Heart right ventricle (tissue), 16 donors: ENCODE results near the gene KCNN1. TPM values are rescaled to one million over a fixed set of nuclear protein-coding genes. Genes with fewer than 3 reads are reported as not detected.
A peak's percentile ranks its signal among the peaks of the same experiment; 100 is the strongest.

Experiments
- ATAC-seq, 8 donors: fragments of 200-7000 bp; cut with Tn5 transposase; one replicate each; pipeline ENCODE4 v1.9.1; 2020; ENCODE audit warnings: mild to moderate bottlenecking in 8 of 8, moderate library complexity in 8 of 8, moderate number of reproducible peaks in 1 of 8
- DNase-seq, 2 donors: peaks; one replicate each; pipeline ENCODE4 v3.0.0-alpha.2; 2020
- H3K27ac ChIP-seq, 10 donors: fragments of 200-600 bp; sonication (generic) in 2 of 10; one replicate each; pipeline versions ENCODE4 v1.5.0 to v1.8.0; 2020 to 2022; ENCODE audit warnings: mild to moderate bottlenecking in 3 of 10
- H3K27me3 ChIP-seq, 7 donors: fragments of 200-600 bp; one replicate each; pipeline ENCODE4 v1.8.0; 2021 to 2022; ENCODE audit warnings: mild to moderate bottlenecking in 2 of 7
- H3K36me3 ChIP-seq, 9 donors: fragments of 200-600 bp; sonication (generic) in 1 of 9; one replicate each; pipeline versions ENCODE4 v1.5.0 to v1.8.0; 2020 to 2022; ENCODE audit warnings: mild to moderate bottlenecking in 2 of 9
- H3K4me1 ChIP-seq, 9 donors: fragments of 200-600 bp; sonication (generic) in 1 of 9; one replicate each; pipeline versions ENCODE4 v1.5.0 to v1.8.0; 2020 to 2022; ENCODE audit warnings: mild to moderate bottlenecking in 4 of 9
- H3K4me3 ChIP-seq, 10 donors: fragments of 200-600 bp; sonication (generic) in 2 of 10; one replicate each; pipeline versions ENCODE4 v1.5.0 to v1.8.0; 2020 to 2022; ENCODE audit warnings: mild to moderate bottlenecking in 7 of 10, moderate library complexity in 2 of 10
- H3K9me3 ChIP-seq, 11 donors: fragments of 200-600 bp in 10 of 11; sonication (generic) in 2 of 11; one replicate each; pipeline versions ENCODE4 v1.5.0 to v1.8.0; 2013 to 2022; ENCODE audit warnings: mild to moderate bottlenecking in 2 of 11, control low read depth in 1 of 11, moderate library complexity in 1 of 11
- CTCF ChIP-seq, 9 donors: fragments of 200-600 bp; sonication (generic) in 2 of 9; IDR thresholded peaks; one replicate each; pipeline versions ENCODE4 v1.5.0 to v1.8.0; 2021 to 2022; ENCODE audit warnings: antibody characterized with exemption in 9 of 9, mild to moderate bottlenecking in 5 of 9, moderate library complexity in 1 of 9
- WGBS, 2 donors: extraction: QIAGEN DNeasy Blood & Tissue Kit; methylation state at CpG; one replicate each; pipeline ENCODE4 v1.1.7; 2013; ENCODE audit warnings: inconsistent platforms in 1 of 2; 5-methylcytosine and 5-hydroxymethylcytosine counted together
- intact Hi-C, 10 donors: fragments of 100-400 bp; cut with DNase I; formaldehyde crosslinking; loops; one replicate each; pipeline versions ENCODE4 v1.11.1 to v1.14.2; 2022
- polyA plus RNA-seq, 2 donors: library from polyadenylated mRNA; stranded (reverse); fragments of 200-250 nt; gene quantifications; one replicate each; pipeline ENCODE4 v1.2.3, GENCODE V29; 2013
- total RNA-seq, 10 donors: library from RNA; stranded (reverse); fragmentation: NEBNext Ultra II Directional in 3 of 10; extraction: Animal tissue kit (Norgen Biotek cat#: 25700) in 3 of 10; gene quantifications; one replicate each; pipeline versions ENCODE4 v1.2.1 to v1.2.4, GENCODE V29; 2021 to 2023
- donor health status: Arrhythmogenic right ventricular cardiomyopathy.
- donor health status: ischemic (EF 13 %, LVEDD 7.1; RV severe dilation, severe dysfunction).
- donor health status: healthy with polysubstance abuse.
- donor health status: DM: no; HTN: yes; CAD: no.
- donor health status: DM: no; HTN: no; CAD: no.
- donor health status: ischemic (EF 25% LVEDD 6.9; RV normal size, moderate dysfunction).
- donor health status: ischemic (EF 25% LVEDD 5.7; RV mildly dilated, moderate dysfunction).
- donor health status: healthy.
- donor health status: DM: yes; HTN: yes; CAD: no.
- donor health status: Ischemic cardiomyopathy.
- donor health status: ischemic (EF 35%, LVEDD 5.7; RV mildly dilated, moderate dysfunction).
- donor health status: nonischemic (EF 11% LVEDD 7.7; RV severe dilation, severe dysfunction).
- donor health status: DM: yes; HTN: yes; CAD: no.
- donor health status: PGD.
- donor health status: ischemic (EF 29% LVEDD 5.4; RV normal size, mild dysfunction).
- donor health status: nonischemic (EF 23%, LVEDD 6.1; RV moderate dilation, normal function).

KCNN1 gene
- total and polyA plus RNA-seq, 12 donors: 0.72 TPM; not detected in 11

DNA sequence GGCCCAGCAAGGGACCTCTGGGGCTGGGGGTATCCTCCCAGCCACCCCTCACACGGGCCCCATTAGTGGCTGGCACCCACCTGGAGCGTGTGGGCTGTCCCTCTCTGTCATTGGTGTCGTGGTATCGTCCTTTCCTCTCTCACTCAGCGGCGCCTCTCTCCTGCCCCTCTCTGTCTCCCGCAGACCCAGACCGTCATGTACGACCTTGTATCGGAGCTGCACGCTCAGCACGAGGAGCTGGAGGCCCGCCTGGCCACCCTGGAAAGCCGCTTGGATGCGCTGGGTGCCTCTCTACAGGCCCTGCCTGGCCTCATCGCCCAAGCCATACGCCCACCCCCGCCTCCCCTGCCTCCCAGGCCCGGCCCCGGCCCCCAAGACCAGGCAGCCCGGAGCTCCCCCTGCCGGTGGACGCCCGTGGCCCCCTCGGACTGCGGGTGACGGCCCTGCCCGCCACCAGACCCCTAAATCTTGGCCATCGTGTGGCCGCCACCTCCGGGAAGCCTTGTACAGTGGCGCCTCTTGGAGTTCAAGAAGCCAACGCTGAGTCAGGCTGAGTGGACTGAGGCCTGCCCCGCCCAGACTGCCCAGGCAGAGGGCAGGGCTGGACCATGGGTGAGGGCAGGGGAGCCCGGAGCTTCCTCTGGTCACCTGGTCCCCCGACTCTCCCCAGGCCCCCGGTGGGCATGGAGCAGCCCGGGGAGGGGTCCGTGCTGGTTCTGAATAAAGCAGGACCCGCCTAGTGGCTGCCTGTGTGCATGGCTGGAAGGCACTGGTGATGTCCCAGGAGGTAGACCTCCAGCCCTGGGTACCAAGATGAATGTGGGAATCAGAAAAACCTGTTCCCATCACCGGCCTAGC, 31.3 kb downstream of the KCNN1 start:
- DNase-seq: no peak
- Histone ChIP-seq H3K4me1 (peaks cover 0 to 29% (median 15%) of the 10 kb centered on the region in 9 donors), H3K27me3 (peaks cover 0 to 21% (median 0%) of the 10 kb centered on the region in 7 donors), H3K9me3 (no peaks in the 10 kb centered on the region), H3K4me3 (no peak overlapping the region), H3K36me3 (no peaks in the 10 kb centered on the region), H3K27ac (no peak overlapping the region)
- peak in 5 of 9 donors; percentile 12 to 37 (median 23) for TF ChIP-seq CTCF (IDR thresholded peaks at IDR 0.05)
- intact Hi-C loops: loop anchor here (1.0 to 10.0 kb wide), 9 partner anchors 51 to 141 kb away; partner anchors contain the start of genes RPL18A (in 3 of the 10) and SLC5A5 (in 1 of the 10)
- WGBS, 2 donors: 47 to 57% methylated on average over 41 of the region's 41 CpGs
- peak in 1 of 8 donors; percentile 17 for ATAC-seq

- Histone ChIP-seq H3K4me3 (no peak overlapping the region), H3K27ac (no peak overlapping the region), H3K27me3 (peaks cover 0 to 15% (median 0%) of the 10 kb centered on the region in 7 donors), H3K36me3 (no peaks in the 10 kb centered on the region), H3K4me1 (peaks cover 0 to 31% (median 16%) of the 10 kb centered on the region in 9 donors), H3K9me3 (no peaks in the 10 kb centered on the region)
- ATAC-seq: no peak
- DNase-seq: no peak
- TF ChIP-seq CTCF (IDR thresholded peaks at IDR 0.05): no peak
- intact Hi-C loops: loop anchor here in 7 of 10 donors (5.0 to 10.0 kb wide), 5 partner anchors 61 to 141 kb away; partner anchors contain the start of genes RPL18A (in 1 of the 7) and SLC5A5 (in 1 of the 7)
- 85 to 90% methylated on average over 5 of the region's 5 CpGs for WGBS, 2 donors
These were observed 31.9 kb downstream of the KCNN1 start for GRCh38 chr19:17998827-17999150.

GRCh38 chr19:17999684-18000479, 33.0 kb downstream of the KCNN1 start:
- H3K4me1 ChIP-seq: peaks cover 0 to 31% (median 16%) of the 10 kb centered on the region in 9 donors
- peaks cover 0 to 10% (median 0%) of the 10 kb centered on the region in 7 donors for H3K27me3 ChIP-seq
- peak overlapping the region in 3 of 10 donors; percentile 71 to 82 (median 80) for H3K4me3 ChIP-seq
- no peaks in the 10 kb centered on the region for H3K9me3 ChIP-seq
- intact Hi-C loops: loop anchor here in 7 of 10 donors (5.0 to 10.0 kb wide), 5 partner anchors 63 to 143 kb away; partner anchors contain the start of genes RPL18A (in 1 of the 7) and SLC5A5 (in 1 of the 7)
- WGBS, 2 donors: 83 to 86% methylated on average over 21 of the region's 21 CpGs
- ATAC-seq (no peak), DNase-seq (no peak)
- H3K27ac ChIP-seq: peak overlapping the region; percentile 80 to 96 (median 92)
- TF ChIP-seq CTCF (IDR thresholded peaks at IDR 0.05): no peak
- peaks cover 0 to 8% (median 0%) of the 10 kb centered on the region in 9 donors for H3K36me3 ChIP-seq

GRCh38 chr19:18000480-18000914, 33.6 kb downstream of the KCNN1 start:
- intact Hi-C loops: no loop called here
- peak overlapping the region; percentile 80 to 96 (median 92) for H3K27ac ChIP-seq
- H3K9me3 ChIP-seq: no peaks in the 10 kb centered on the region
- DNase-seq: no peak
- peaks cover 0 to 31% (median 16%) of the 10 kb centered on the region in 9 donors for H3K4me1 ChIP-seq
- WGBS, 2 donors: 19% methylated on average over 17 of the region's 17 CpGs
- H3K27me3 ChIP-seq: peaks cover 0 to 10% (median 0%) of the 10 kb centered on the region in 7 donors
- ATAC-seq: no peak
- TF ChIP-seq CTCF (IDR thresholded peaks at IDR 0.05): no peak
- peak overlapping the region in 9 of 10 donors; percentile 55 to 88 (median 77) for H3K4me3 ChIP-seq
- H3K36me3 ChIP-seq: peaks cover 0 to 8% (median 0%) of the 10 kb centered on the region in 9 donors
